ENCODE measurements around the gene KCTD10. TPM values are rescaled to one million over a fixed set of nuclear protein-coding genes. Genes with fewer than 3 reads are reported as not detected.

KCTD10 gene
- total and polyA plus RNA-seq, 2 of the 13 experiments (the other 11 are each of a cell fraction or from before 2014, with no cell fraction given), result 6.9 to 25.4 TPM

DNA sequence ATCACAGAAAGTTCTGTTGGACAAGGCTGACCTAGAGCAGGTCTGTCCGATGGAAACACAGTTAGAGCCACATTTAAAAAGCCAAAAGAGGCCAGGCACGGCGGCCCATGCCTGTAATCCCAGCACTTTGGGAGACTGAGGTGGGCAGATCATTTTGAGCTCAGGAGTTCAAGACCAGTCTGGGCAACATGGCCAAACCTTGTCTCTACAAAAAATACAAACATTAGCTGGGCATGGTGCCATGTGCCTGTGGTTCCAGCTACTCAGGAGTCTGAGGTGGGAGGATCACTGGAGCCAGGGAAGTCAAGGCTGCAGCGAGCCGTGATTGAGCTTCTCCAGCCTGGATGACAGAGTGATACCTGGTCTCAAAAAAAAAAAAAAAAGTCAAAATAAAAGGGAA lies 15.3 kb upstream of the KCTD10 start:
- H3K4me3 ChIP-seq (replicated peaks in 1 of 3; ENCODE audit: insufficient read depth in 1 of 3, low read depth in 2 of 3, low read length in 3 of 3), result no peak overlapping the region
- no peak overlapping the region for H3K4me2 ChIP-seq (ENCODE audit: low read depth, low read length)
- no TSS peak for BruUV-seq (replicated peaks)
- FAIRE-seq, result no peak
- no peaks in the 10 kb centered on the region for H3K9me3 ChIP-seq (ENCODE audit: low read length)
- ChIA-PET POLR2A (interaction anchor here (2.4 kb wide), 1 partner anchor 15 kb away, joined by 18 read pairs; the partner anchor contains the start of genes KCTD10 and UBE3B), CTCF (ENCODE audit: low intra/inter-chr PET ratio, low total read pairs) (no interaction called here)
- no peak for DNase-seq (ENCODE audit: low spot score)
- 88% methylated on average over 5 of the region's 5 CpGs for WGBS (ENCODE audit: low lambda C conversion rate)
- H3K4me1 ChIP-seq (ENCODE audit: insufficient read depth, low read length), result peaks cover 26% of the 10 kb centered on the region
- H4K20me1 ChIP-seq (ENCODE audit: insufficient read depth, low read length), result no peaks in the 10 kb centered on the region
- H3K79me2 ChIP-seq (ENCODE audit: insufficient read depth, low read length), result no peaks in the 10 kb centered on the region
- H3K27me3 ChIP-seq (ENCODE audit: control insufficient read depth in 1 of 2, insufficient read depth in 2 of 2, low read length in 2 of 2), result no peaks in the 10 kb centered on the region
- H3K36me3 ChIP-seq (replicated peaks in 1 of 2; ENCODE audit: control insufficient read depth in 1 of 2, insufficient read depth in 2 of 2, low read length in 2 of 2), result peaks cover 15 to 44% of the 10 kb centered on the region in 2 experiments
- no peak overlapping the region for H2AFZ ChIP-seq (ENCODE audit: low read length)
- H3K27ac ChIP-seq (ENCODE audit: extremely low read length, insufficient read depth, low read length), result no peak overlapping the region
- in situ Hi-C loops (cut with HindIII; ENCODE audit: extremely low pct_ligation_motif_present, low pct_unique_long_range_greater_than_20kb), result no loop called here
- intact Hi-C loops (cut with micrococcal nuclease; ENCODE audit: unreplicated experiment), result no loop called here
- ATAC-seq, result no peak
- TF ChIP-seq CBX5 (CRISPR knock-in tag; IDR thresholded peaks at IDR 0.05; ENCODE audit: borderline replicate concordance) (no peak), ZNF790 (CRISPR knock-in tag; IDR thresholded peaks at IDR 0.05; ENCODE audit: borderline replicate concordance) (no peak)
- H3K9ac ChIP-seq (ENCODE audit: insufficient read depth, low read depth, low read length), result no peak overlapping the region

DNA sequence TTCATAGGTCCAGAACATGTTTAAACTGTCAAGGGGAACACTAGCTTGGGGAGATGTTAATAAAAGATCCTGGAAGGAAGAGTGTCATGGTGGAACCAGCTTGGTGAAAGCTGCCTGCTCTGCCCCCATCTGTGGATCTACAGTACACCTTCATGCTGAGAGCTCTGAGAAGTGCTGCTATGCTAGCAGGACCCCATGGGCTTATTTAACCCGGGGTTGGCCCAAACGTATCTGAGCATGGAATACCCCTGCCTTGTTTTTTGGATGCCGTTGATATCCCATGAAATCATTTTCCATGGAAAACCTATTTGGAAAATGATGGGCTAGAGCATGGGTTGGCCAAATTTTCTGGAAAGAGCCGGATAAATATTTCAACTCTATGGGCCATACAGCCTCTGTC lies 14.6 kb upstream of the KCTD10 start:
- CTCF ChIA-PET (ENCODE audit: low intra/inter-chr PET ratio, low total read pairs), result no interaction called here
- TF ChIP-seq ZNF75D (CRISPR knock-in tag; IDR thresholded peaks at IDR 0.05; ENCODE audit: borderline replicate concordance), result no peak
- TF ChIP-seq ZNF790 (CRISPR knock-in tag; IDR thresholded peaks at IDR 0.05; ENCODE audit: borderline replicate concordance), result no peak
- TF ChIP-seq GPN1 (CRISPR knock-in tag; IDR thresholded peaks at IDR 0.05; ENCODE audit: borderline replicate concordance), result no peak
- no peak for TF ChIP-seq ZNF335 (CRISPR knock-in tag; IDR thresholded peaks at IDR 0.05)
- TF ChIP-seq GATAD1 (CRISPR knock-in tag; IDR thresholded peaks at IDR 0.05), result no peak
- no peak for TF ChIP-seq ZNF850 (CRISPR knock-in tag; conservative IDR thresholded peaks at IDR 0.05)
- no peak for TF ChIP-seq FLYWCH1 (CRISPR knock-in tag; IDR thresholded peaks at IDR 0.05)
- TF ChIP-seq NR2C2 (CRISPR knock-in tag; IDR thresholded peaks at IDR 0.05; ENCODE audit: borderline replicate concordance), result no peak
- TF ChIP-seq, protein P1, sequence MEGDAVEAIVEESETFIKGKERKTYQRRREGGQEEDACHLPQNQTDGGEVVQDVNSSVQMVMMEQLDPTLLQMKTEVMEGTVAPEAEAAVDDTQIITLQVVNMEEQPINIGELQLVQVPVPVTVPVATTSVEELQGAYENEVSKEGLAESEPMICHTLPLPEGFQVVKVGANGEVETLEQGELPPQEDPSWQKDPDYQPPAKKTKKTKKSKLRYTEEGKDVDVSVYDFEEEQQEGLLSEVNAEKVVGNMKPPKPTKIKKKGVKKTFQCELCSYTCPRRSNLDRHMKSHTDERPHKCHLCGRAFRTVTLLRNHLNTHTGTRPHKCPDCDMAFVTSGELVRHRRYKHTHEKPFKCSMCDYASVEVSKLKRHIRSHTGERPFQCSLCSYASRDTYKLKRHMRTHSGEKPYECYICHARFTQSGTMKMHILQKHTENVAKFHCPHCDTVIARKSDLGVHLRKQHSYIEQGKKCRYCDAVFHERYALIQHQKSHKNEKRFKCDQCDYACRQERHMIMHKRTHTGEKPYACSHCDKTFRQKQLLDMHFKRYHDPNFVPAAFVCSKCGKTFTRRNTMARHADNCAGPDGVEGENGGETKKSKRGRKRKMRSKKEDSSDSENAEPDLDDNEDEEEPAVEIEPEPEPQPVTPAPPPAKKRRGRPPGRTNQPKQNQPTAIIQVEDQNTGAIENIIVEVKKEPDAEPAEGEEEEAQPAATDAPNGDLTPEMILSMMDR (CRISPR knock-in tag; IDR thresholded peaks at IDR 0.05), result no peak
- TF ChIP-seq HHEX (CRISPR knock-in tag; IDR thresholded peaks at IDR 0.05), result no peak
- Histone ChIP-seq H3K4me3 (replicated peaks in 1 of 3; ENCODE audit: insufficient read depth in 1 of 3, low read depth in 2 of 3, low read length in 3 of 3) (no peak overlapping the region), H3K27me3 (ENCODE audit: control insufficient read depth in 1 of 2, insufficient read depth in 2 of 2, low read length in 2 of 2) (no peaks in the 10 kb centered on the region), H3K36me3 (replicated peaks in 1 of 2; ENCODE audit: control insufficient read depth in 1 of 2, insufficient read depth in 2 of 2, low read length in 2 of 2) (peaks cover 22 to 50% of the 10 kb centered on the region in 2 experiments), H3K9ac (ENCODE audit: insufficient read depth, low read depth, low read length) (no peak overlapping the region), H4K20me1 (ENCODE audit: insufficient read depth, low read length) (no peaks in the 10 kb centered on the region), H3K27ac (ENCODE audit: extremely low read length, insufficient read depth, low read length) (no peak overlapping the region), H2AFZ (ENCODE audit: low read length) (no peak overlapping the region), H3K79me2 (ENCODE audit: insufficient read depth, low read length) (no peaks in the 10 kb centered on the region), H3K4me2 (ENCODE audit: low read depth, low read length) (no peak overlapping the region), H3K4me1 (ENCODE audit: insufficient read depth, low read length) (peaks cover 26% of the 10 kb centered on the region), H3K9me3 (ENCODE audit: low read length) (no peaks in the 10 kb centered on the region)
- FAIRE-seq (no peak), DNase-seq (ENCODE audit: low spot score) (no peak), ATAC-seq (no peak)
- intact Hi-C loops (cut with micrococcal nuclease; ENCODE audit: unreplicated experiment), result no loop called here
- WGBS (ENCODE audit: low lambda C conversion rate), result 95% methylated on average over 4 of the region's 4 CpGs
- in situ Hi-C loops (cut with HindIII; ENCODE audit: extremely low pct_ligation_motif_present, low pct_unique_long_range_greater_than_20kb), result no loop called here
- POLR2A ChIA-PET, result no interaction called here
- no TSS peak for BruUV-seq (replicated peaks)

All from HepG2 (cell line).